Nephron (organoid): ENCODE measurements around the gene M1AP.

Source experiments
- H3K27ac Mint-ChIP-seq, 3 experiments: 2 replicates each; pipeline ENCODE4 v1.8.0; 2020; ENCODE audit warnings: mixed read lengths in 3 of 3, mild to moderate bottlenecking in 2 of 3, moderate library complexity in 1 of 3
- H3K27me3 Mint-ChIP-seq: 2 replicates; pipeline ENCODE4 v1.8.0; 2021; ENCODE audit warnings: low read depth, mild to moderate bottlenecking, moderate library complexity, mixed read lengths
- H3K36me3 Mint-ChIP-seq: 2 replicates; pipeline ENCODE4 v1.8.0; 2020; ENCODE audit warnings: low read depth, mixed read lengths
- H3K4me1 Mint-ChIP-seq: 2 replicates; pipeline ENCODE4 v1.8.0; 2020; ENCODE audit warnings: mixed read lengths
- H3K4me3 Mint-ChIP-seq, 3 experiments: 2 replicates each; pipeline ENCODE4 v1.8.0; 2020; ENCODE audit warnings: mild to moderate bottlenecking in 3 of 3, mixed read lengths in 3 of 3, moderate library complexity in 2 of 3
- H3K9me3 Mint-ChIP-seq: 2 replicates; pipeline ENCODE4 v1.8.0; 2020; ENCODE audit warnings: mixed read lengths
- TF ChIP-seq, protein P1 (sequence below), 3 experiments: fragments of 200-600 bp; sonication (generic); IDR thresholded peaks; one replicate each; pipeline ENCODE4 v1.5.0; 2021; ENCODE audit warnings: antibody characterized with exemption in 3 of 3; ENCODE audit not compliant: unreplicated experiment in 3 of 3

The M1AP gene

DNA sequence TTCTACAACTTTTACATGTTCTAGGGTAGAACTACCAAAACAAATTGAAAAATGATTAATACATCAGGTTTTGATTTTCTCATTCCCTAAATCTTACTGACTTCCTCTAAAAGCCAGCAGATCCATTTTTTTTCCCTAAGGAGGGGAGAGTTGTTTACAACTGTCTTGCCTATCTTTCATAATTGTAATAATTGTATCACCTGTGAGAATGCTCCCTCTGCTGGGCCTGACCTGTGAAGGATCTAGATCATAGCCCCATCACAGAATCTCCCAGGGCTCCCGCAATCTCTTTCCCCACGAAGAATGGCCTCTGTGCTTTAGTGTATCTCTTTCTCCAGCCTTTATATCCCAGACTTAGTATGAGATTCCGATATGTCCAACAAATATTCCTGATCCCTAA, 103.5 kb downstream of the M1AP start:
- Mint-ChIP-seq H3K9me3 (no peaks in the 10 kb centered on the region), H3K4me3 (no peak overlapping the region), H3K27ac (no peak overlapping the region), H3K27me3 (peaks cover 3% of the 10 kb centered on the region), H3K4me1 (peaks cover 14% of the 10 kb centered on the region), H3K36me3 (peaks cover 7% of the 10 kb centered on the region)
- TF ChIP-seq, protein P1, sequence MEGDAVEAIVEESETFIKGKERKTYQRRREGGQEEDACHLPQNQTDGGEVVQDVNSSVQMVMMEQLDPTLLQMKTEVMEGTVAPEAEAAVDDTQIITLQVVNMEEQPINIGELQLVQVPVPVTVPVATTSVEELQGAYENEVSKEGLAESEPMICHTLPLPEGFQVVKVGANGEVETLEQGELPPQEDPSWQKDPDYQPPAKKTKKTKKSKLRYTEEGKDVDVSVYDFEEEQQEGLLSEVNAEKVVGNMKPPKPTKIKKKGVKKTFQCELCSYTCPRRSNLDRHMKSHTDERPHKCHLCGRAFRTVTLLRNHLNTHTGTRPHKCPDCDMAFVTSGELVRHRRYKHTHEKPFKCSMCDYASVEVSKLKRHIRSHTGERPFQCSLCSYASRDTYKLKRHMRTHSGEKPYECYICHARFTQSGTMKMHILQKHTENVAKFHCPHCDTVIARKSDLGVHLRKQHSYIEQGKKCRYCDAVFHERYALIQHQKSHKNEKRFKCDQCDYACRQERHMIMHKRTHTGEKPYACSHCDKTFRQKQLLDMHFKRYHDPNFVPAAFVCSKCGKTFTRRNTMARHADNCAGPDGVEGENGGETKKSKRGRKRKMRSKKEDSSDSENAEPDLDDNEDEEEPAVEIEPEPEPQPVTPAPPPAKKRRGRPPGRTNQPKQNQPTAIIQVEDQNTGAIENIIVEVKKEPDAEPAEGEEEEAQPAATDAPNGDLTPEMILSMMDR (IDR thresholded peaks at IDR 0.05; ENCODE audit: unreplicated experiment in 3 of 3), result no peak

DNA sequence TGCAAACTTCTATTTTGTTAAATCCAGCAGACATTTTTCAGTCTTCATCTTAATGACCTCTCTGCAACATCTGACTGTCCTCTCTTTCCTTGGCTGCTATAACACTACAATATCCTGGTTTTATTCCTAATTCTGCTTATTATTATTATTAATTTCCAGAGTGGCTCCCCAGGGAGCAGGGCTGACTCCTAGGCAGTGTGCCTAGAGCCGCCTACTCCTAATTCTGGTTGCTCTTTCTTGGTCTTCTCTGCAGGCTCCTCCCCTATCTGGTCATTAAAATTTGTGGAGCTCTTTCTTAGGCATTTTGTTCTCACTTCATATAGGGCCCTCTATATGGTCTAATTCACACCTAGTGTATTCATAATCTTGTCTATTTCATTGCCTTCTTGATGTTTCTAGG, 105.2 kb downstream of the M1AP start:
- Mint-ChIP-seq H3K27me3 (peaks cover 2% of the 10 kb centered on the region), H3K4me3 (no peak overlapping the region), H3K27ac (no peak overlapping the region), H3K36me3 (peaks cover 7% of the 10 kb centered on the region), H3K9me3 (no peaks in the 10 kb centered on the region), H3K4me1 (peaks cover 5% of the 10 kb centered on the region)
- TF ChIP-seq, protein P1 (IDR thresholded peaks at IDR 0.05; ENCODE audit: unreplicated experiment in 3 of 3), result no peak

DNA sequence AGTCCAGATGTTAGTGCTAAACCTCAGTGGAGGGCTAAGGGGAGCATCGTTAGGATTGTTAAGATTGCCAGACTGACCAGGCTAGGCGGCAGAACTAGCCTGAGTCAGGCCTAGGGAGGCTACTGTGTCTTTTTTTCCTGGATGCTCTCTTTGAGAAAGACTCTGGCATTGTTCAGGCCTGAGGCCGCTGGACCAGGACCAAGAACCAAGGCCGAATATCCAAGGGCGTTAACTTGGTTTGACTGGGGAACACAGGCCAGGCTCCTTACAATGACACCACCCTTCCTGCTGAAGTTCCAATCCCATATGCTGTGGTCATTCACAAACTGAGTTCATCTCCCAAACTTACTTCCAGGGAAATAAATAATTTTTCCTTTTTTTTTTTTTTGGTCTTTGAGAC, 107.8 kb downstream of the M1AP start:
- Mint-ChIP-seq H3K4me1 (peaks cover 4% of the 10 kb centered on the region), H3K27ac (no peak overlapping the region), H3K27me3 (no peaks in the 10 kb centered on the region), H3K4me3 (no peak overlapping the region), H3K9me3 (no peaks in the 10 kb centered on the region), H3K36me3 (peaks cover 7% of the 10 kb centered on the region)
- TF ChIP-seq, protein P1 (IDR thresholded peaks at IDR 0.05; ENCODE audit: unreplicated experiment in 3 of 3), result no peak

DNA sequence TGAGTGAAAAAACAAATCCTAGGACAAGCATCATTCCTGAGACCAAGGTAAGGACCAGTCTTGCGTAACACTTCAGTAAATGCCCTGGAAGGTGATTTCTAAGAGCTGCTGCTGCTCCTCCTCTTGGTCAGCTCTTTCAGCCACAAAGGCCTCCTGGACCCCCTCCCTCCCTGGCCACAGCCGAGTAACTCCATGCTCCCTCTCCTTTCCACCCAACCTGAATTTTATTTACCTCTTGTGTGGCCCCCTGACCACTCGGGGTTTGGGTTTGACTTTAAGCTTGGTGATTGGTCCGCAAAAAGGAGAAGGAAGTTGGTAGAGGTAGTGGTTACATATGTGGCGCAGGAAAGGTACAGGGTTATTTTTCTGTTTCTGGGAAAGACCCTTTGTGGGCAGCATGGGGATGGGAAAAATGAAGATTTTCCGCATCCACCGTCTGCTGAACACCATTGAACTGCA, 109.2 kb downstream of the M1AP start:
- Mint-ChIP-seq H3K27ac (no peak overlapping the region), H3K27me3 (no peaks in the 10 kb centered on the region), H3K9me3 (no peaks in the 10 kb centered on the region), H3K4me3 (no peak overlapping the region), H3K36me3 (peaks cover 7% of the 10 kb centered on the region), H3K4me1 (peaks cover 4% of the 10 kb centered on the region)
- TF ChIP-seq, protein P1 (IDR thresholded peaks at IDR 0.05; ENCODE audit: unreplicated experiment in 3 of 3), result no peak

DNA sequence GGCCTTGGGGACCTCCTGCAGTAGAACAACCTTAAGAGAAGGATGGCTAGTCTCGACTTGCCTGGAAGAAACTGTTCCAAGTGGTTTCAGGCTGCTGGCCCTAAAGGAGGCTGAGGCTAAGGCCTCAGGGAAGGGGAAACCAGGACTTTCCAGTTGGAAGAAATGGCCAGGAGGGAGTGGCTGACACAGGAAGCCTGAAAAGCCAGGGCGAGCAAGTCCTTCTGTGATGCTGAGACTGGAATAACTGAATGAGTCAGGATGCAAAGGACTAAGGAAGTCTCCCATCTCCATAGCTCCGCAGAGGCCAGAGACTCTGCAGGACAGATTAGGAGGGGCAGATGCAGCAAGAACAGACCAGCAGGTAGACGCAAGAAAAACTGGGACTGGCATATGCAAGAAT, 111.0 kb downstream of the M1AP start:
- no peak overlapping the region for H3K4me3 Mint-ChIP-seq
- no peak overlapping the region for H3K27ac Mint-ChIP-seq
- TF ChIP-seq, protein P1 (IDR thresholded peaks at IDR 0.05; ENCODE audit: unreplicated experiment in 3 of 3), result no peak
- no peaks in the 10 kb centered on the region for H3K27me3 Mint-ChIP-seq
- peaks cover 11% of the 10 kb centered on the region for H3K36me3 Mint-ChIP-seq
- H3K4me1 Mint-ChIP-seq, result peaks cover 3% of the 10 kb centered on the region
- no peaks in the 10 kb centered on the region for H3K9me3 Mint-ChIP-seq

- Mint-ChIP-seq H3K27ac (no peak overlapping the region), H3K36me3 (peaks cover 11% of the 10 kb centered on the region), H3K4me1 (peaks cover 6% of the 10 kb centered on the region), H3K4me3 (no peak overlapping the region), H3K9me3 (no peaks in the 10 kb centered on the region), H3K27me3 (no peaks in the 10 kb centered on the region)
- TF ChIP-seq, protein P1 (IDR thresholded peaks at IDR 0.05; ENCODE audit: unreplicated experiment in 3 of 3), result no peak
Observed at GRCh38 chr2:74536166-74536950, 111.8 kb downstream of the M1AP start.
